ENCODE results near the gene DAPK1.

- TF ChIP-seq, protein P1, sequence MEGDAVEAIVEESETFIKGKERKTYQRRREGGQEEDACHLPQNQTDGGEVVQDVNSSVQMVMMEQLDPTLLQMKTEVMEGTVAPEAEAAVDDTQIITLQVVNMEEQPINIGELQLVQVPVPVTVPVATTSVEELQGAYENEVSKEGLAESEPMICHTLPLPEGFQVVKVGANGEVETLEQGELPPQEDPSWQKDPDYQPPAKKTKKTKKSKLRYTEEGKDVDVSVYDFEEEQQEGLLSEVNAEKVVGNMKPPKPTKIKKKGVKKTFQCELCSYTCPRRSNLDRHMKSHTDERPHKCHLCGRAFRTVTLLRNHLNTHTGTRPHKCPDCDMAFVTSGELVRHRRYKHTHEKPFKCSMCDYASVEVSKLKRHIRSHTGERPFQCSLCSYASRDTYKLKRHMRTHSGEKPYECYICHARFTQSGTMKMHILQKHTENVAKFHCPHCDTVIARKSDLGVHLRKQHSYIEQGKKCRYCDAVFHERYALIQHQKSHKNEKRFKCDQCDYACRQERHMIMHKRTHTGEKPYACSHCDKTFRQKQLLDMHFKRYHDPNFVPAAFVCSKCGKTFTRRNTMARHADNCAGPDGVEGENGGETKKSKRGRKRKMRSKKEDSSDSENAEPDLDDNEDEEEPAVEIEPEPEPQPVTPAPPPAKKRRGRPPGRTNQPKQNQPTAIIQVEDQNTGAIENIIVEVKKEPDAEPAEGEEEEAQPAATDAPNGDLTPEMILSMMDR (IDR thresholded peaks at IDR 0.05), result no peak
- no peak for TF ChIP-seq ZFX (IDR thresholded peaks at IDR 0.05; ENCODE audit: borderline replicate concordance)
These were observed 17.9 kb upstream of the DAPK1 start for GRCh38 chr9:87479801-87480201.

Data from 22Rv1 (cell line).